Measurements from ENCODE around the gene DPP6. TPM values are rescaled to one million over a fixed set of nuclear protein-coding genes. Genes with fewer than 3 reads are reported as not detected.

The DPP6 gene
- total and polyA plus RNA-seq, 2 donors (not counting 1 experiment from before 2014, with no cell fraction given): not detected

DNA sequence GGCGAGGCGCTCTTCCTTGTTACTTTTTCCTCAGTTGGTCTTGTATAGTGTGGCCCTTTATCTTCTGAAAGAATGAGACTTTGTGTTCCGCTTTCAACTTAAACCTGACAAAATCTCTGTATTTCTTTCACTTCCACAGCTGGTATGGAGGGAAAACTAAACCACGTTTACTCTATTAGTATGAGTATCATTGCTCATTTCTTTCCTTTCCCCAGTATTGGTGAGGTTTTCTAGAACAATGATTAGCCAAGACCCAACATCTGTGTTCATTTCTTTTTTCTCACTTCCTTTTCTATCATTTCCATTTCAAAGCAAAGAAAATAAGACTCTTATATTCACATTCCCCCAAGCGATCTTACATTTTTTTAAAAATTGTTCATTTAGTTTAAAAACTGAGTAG, 785.4 kb downstream of the DPP6 start:
- no peak overlapping the region for H2AFZ ChIP-seq (ENCODE audit: insufficient read depth, low read depth, low read length, poor library complexity, severe bottlenecking)
- no peak overlapping the region for H3K27ac ChIP-seq (ENCODE audit: low read length in 2 of 2)
- H3K27me3 Mint-ChIP-seq: peaks cover 5% of the 10 kb centered on the region
- no peaks in the 10 kb centered on the region for H3K79me2 ChIP-seq (ENCODE audit: control insufficient read depth, insufficient read depth, low read length)
- no peaks in the 10 kb centered on the region for H3K27me3 ChIP-seq (replicated peaks in 1 of 4; ENCODE audit: control extremely low read depth in 1 of 4, control insufficient read depth in 3 of 4, insufficient read depth in 4 of 4, low read length in 3 of 4)
- no peaks in the 10 kb centered on the region for H3K36me3 ChIP-seq (replicated peaks in 1 of 2; ENCODE audit: control extremely low read depth in 1 of 2, control insufficient read depth in 1 of 2, extremely low read depth in 1 of 2, insufficient read depth in 2 of 2, low read length in 1 of 2)
- no peaks in the 10 kb centered on the region for H3K9me3 Mint-ChIP-seq (ENCODE audit: insufficient read depth)
- no peak overlapping the region for H3K27ac Mint-ChIP-seq
- no peak overlapping the region for H3K9ac ChIP-seq (ENCODE audit: low read length)
- ChIA-PET CTCF (no interaction called here), POLR2A (no interaction called here)
- DNase-seq: no peak
- no peak overlapping the region for H3K4me3 ChIP-seq (ENCODE audit: control extremely low read depth in 1 of 5, extremely low read depth in 1 of 5, insufficient read depth in 1 of 5, low read depth in 2 of 5, low read length in 4 of 5)
- no peak for TF ChIP-seq EZH2 (IDR thresholded peaks at IDR 0.05; ENCODE audit: borderline replicate concordance, insufficient read depth, low read depth, low read length, poor library complexity, severe bottlenecking)
- TF ChIP-seq, protein P1, sequence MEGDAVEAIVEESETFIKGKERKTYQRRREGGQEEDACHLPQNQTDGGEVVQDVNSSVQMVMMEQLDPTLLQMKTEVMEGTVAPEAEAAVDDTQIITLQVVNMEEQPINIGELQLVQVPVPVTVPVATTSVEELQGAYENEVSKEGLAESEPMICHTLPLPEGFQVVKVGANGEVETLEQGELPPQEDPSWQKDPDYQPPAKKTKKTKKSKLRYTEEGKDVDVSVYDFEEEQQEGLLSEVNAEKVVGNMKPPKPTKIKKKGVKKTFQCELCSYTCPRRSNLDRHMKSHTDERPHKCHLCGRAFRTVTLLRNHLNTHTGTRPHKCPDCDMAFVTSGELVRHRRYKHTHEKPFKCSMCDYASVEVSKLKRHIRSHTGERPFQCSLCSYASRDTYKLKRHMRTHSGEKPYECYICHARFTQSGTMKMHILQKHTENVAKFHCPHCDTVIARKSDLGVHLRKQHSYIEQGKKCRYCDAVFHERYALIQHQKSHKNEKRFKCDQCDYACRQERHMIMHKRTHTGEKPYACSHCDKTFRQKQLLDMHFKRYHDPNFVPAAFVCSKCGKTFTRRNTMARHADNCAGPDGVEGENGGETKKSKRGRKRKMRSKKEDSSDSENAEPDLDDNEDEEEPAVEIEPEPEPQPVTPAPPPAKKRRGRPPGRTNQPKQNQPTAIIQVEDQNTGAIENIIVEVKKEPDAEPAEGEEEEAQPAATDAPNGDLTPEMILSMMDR (IDR thresholded peaks at IDR 0.05): no peak
- intact Hi-C loops (cut with micrococcal nuclease): no loop called here
- no peak overlapping the region for H3K4me2 ChIP-seq (replicated peaks; ENCODE audit: low read depth, low read length, poor library complexity, severe bottlenecking)
- H3K4me1 ChIP-seq (ENCODE audit: control insufficient read depth in 2 of 2, insufficient read depth in 2 of 2, low read length in 2 of 2): no peaks in the 10 kb centered on the region
- ATAC-seq (ENCODE audit: low read depth): no peak
- peaks cover 0 to 10% (median 0%) of the 10 kb centered on the region in 3 donors for H3K9me3 ChIP-seq (ENCODE audit: control extremely low read depth in 1 of 3, control insufficient read depth in 2 of 3, insufficient read depth in 1 of 3, low read length in 2 of 3)
- WGBS (ENCODE audit: insufficient coverage): 60% methylated on average over 2 of the region's 5 CpGs
- H3K4me1 Mint-ChIP-seq: no peaks in the 10 kb centered on the region
- no peaks in the 10 kb centered on the region for H4K20me1 ChIP-seq (ENCODE audit: control insufficient read depth, insufficient read depth, low read length, poor library complexity, severe bottlenecking)
- H3K4me3 Mint-ChIP-seq: no peak overlapping the region

DNA sequence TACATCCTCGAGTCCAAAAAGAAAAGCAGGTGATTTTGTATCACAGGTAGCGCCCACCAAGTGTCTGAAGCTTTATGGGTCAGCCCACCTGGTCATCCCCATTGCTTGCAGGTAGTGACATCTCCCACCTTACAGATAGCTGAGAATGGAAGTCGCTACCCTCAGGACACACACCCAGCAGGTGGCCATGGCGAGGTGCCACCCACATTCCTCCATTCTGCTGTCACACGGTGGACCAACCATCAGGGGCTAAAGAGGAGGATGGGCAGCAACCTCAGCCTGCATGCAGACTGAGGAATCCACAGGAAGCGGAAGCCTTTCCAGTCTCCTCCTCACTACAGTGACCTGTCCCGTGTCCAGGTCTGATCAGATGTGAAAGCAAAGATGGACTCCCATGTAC, 787.9 kb downstream of the DPP6 start:
- ChIA-PET CTCF (no interaction called here), POLR2A (no interaction called here)
- Mint-ChIP-seq H3K27ac (no peak overlapping the region), H3K4me1 (no peaks in the 10 kb centered on the region), H3K9me3 (ENCODE audit: insufficient read depth) (no peaks in the 10 kb centered on the region), H3K4me3 (no peak overlapping the region), H3K27me3 (peaks cover 5% of the 10 kb centered on the region)
- intact Hi-C loops (cut with micrococcal nuclease): no loop called here
- no peaks in the 10 kb centered on the region for H4K20me1 ChIP-seq (ENCODE audit: control insufficient read depth, insufficient read depth, low read length, poor library complexity, severe bottlenecking)
- H3K79me2 ChIP-seq (ENCODE audit: control insufficient read depth, insufficient read depth, low read length): no peaks in the 10 kb centered on the region
- peaks cover 0 to 10% (median 0%) of the 10 kb centered on the region in 3 donors for H3K9me3 ChIP-seq (ENCODE audit: control extremely low read depth in 1 of 3, control insufficient read depth in 2 of 3, insufficient read depth in 1 of 3, low read length in 2 of 3)
- WGBS (ENCODE audit: insufficient coverage): 80% methylated on average over 6 of the region's 7 CpGs
- no peak overlapping the region for H2AFZ ChIP-seq (ENCODE audit: insufficient read depth, low read depth, low read length, poor library complexity, severe bottlenecking)
- no peak overlapping the region for H3K27ac ChIP-seq (ENCODE audit: low read length in 2 of 2)
- H3K4me3 ChIP-seq (ENCODE audit: control extremely low read depth in 1 of 5, extremely low read depth in 1 of 5, insufficient read depth in 1 of 5, low read depth in 2 of 5, low read length in 4 of 5): no peak overlapping the region
- ATAC-seq (ENCODE audit: low read depth) (no peak), DNase-seq (no peak)
- H3K4me2 ChIP-seq (replicated peaks; ENCODE audit: low read depth, low read length, poor library complexity, severe bottlenecking): no peak overlapping the region
- TF ChIP-seq, protein P1 (IDR thresholded peaks at IDR 0.05): no peak
- no peaks in the 10 kb centered on the region for H3K36me3 ChIP-seq (replicated peaks in 1 of 2; ENCODE audit: control extremely low read depth in 1 of 2, control insufficient read depth in 1 of 2, extremely low read depth in 1 of 2, insufficient read depth in 2 of 2, low read length in 1 of 2)
- no peaks in the 10 kb centered on the region for H3K4me1 ChIP-seq (ENCODE audit: control insufficient read depth in 2 of 2, insufficient read depth in 2 of 2, low read length in 2 of 2)
- no peak overlapping the region for H3K9ac ChIP-seq (ENCODE audit: low read length)
- H3K27me3 ChIP-seq (replicated peaks in 1 of 4; ENCODE audit: control extremely low read depth in 1 of 4, control insufficient read depth in 3 of 4, insufficient read depth in 4 of 4, low read length in 3 of 4): no peaks in the 10 kb centered on the region

All from B cell (primary cell).